Ovary (tissue), 9 donors: ENCODE results near the gene AP3B1. TPM values are rescaled to one million over a fixed set of nuclear protein-coding genes. Genes with fewer than 3 reads are reported as not detected.

Source experiments
- DNase-seq, 5 donors: peaks; one replicate each; pipeline ENCODE4 v3.0.0-alpha.2; 2019 to 2020
- H3K27ac ChIP-seq, 2 donors: fragments of 200-600 bp; one replicate each; pipeline versions ENCODE4 v1.5.1 to v1.8.0; 2019 to 2022
- H3K27me3 ChIP-seq: fragments of 200-600 bp; one replicate; pipeline ENCODE4 v1.8.0; 2022
- H3K36me3 ChIP-seq: fragments of 200-600 bp; sonication (generic); one replicate; pipeline ENCODE4 v1.5.1; 2019
- H3K4me1 ChIP-seq: one replicate; pipeline ENCODE4 v1.8.1; 2013; ENCODE audit warnings: mild to moderate bottlenecking, moderate library complexity; ENCODE audit not compliant: insufficient read depth
- H3K4me3 ChIP-seq: fragments of 200-600 bp; sonication (generic); one replicate; pipeline ENCODE4 v1.5.1; 2017
- H3K9me3 ChIP-seq, 2 donors: fragments of 200-600 bp in 1 of 2; sonication (generic) in 1 of 2; one replicate each; pipeline versions ENCODE4 v1.5.1 to v1.8.1; 2013 to 2019; ENCODE audit warnings: mild to moderate bottlenecking in 1 of 2, moderate library complexity in 1 of 2
- EP300 ChIP-seq: sonication (generic); formaldehyde crosslinking; IDR thresholded peaks from one replicate; pipeline ENCODE4 v1.6.1; 2017; ENCODE audit warnings: antibody characterized with exemption
- POLR2A ChIP-seq: fragments of 450-650 bp; IDR thresholded peaks from one replicate; pipeline ENCODE4 v1.6.1; 2017; ENCODE audit warnings: antibody characterized with exemption, mild to moderate bottlenecking, moderate library complexity
- WGBS, 3 donors: extraction: QIAGEN DNeasy Blood & Tissue Kit in 1 of 3; methylation state at CpG; one replicate each; pipeline versions ENCODE4 v1.1.5 to v1.1.7; 2013 to 2017; 5-methylcytosine and 5-hydroxymethylcytosine counted together
- intact Hi-C, 4 donors: fragments of 100-400 bp; cut with DNase I; formaldehyde crosslinking; loops; one replicate each; pipeline versions ENCODE4 v1.11.0 to v1.15.1; 2022 to 2023
- polyA plus RNA-seq, 2 donors: library from polyadenylated mRNA; stranded (reverse); fragments of 200-250 nt in 1 of 2; fragments of 350-450 nt in 1 of 2; fragmentation: Illumina TruSeq in 1 of 2; extraction: RNeasy Lipid Tissue Mini Kit (QIAGEN cat#74804) in 1 of 2; gene quantifications; one replicate each; pipeline ENCODE4 v1.2.3, GENCODE V29; 2013 to 2014
- total RNA-seq, 7 donors: library from RNA; depleted of rRNA in 2 of 7; stranded (reverse); fragments of >200 nt in 2 of 7; fragmentation: NEBNext Ultra II Directional in 3 of 7; extraction: Animal tissue kit (Norgen Biotek cat#: 25700) in 3 of 7; gene quantifications; one replicate each; pipeline versions ENCODE4 v1.1.0 to v1.2.4, GENCODE V29; 2016 to 2023
- TF ChIP-seq, protein P1 (sequence below), 3 donors: fragments of 450-650 bp in 2 of 3; fragments of 200-600 bp in 1 of 3; IDR thresholded peaks; one replicate each; pipeline versions ENCODE4 v1.5.1 to v1.8.0; 2016 to 2022; ENCODE audit warnings: antibody characterized with exemption in 3 of 3, mild to moderate bottlenecking in 1 of 3
- donor health status: DM: no; HTN: no; CAD: no; lungs with moderate emphysema.
- donor health status: DM: no; HTN: no; CAD: no.
- donor health status: Bipolar disorder and iron deficiency.
- donor health status: DM: yes; HTN: yes; CAD: no.
- donor health status: DM: no; HTN: no; CAD: no.
- donor health status: DM: yes; HTN: yes; CAD: no.

Gene AP3B1
- total and polyA plus RNA-seq, 9 donors, result 14.5 to 38.8 (median 28.5) TPM

DNA sequence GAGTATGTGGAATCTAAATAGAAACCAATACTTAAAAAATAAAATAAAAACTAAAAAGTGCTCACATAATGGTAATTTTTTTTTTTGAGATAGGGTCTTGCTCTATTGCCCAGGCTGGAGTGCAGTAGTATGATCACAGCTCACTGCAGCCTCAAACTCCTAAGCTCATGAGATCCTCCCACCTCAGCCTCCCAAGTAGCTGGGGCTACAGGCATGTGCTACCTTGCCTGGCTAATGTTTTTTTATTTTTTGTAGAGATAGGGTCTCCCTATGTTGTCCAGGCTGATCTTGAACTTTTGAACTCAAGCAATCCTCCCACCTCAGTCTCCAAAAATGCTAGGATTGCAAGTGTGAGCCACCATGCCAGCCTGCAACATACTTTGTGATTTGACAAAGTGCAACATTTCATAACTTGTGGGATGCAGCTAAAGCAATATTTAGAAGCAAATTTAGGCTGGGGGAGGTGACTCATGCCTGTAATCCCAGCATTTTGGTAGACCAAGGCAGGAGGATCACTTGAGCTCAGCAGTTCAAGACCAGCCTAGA is 18.4 kb downstream of the AP3B1 start:
- no peak for DNase-seq

DNA sequence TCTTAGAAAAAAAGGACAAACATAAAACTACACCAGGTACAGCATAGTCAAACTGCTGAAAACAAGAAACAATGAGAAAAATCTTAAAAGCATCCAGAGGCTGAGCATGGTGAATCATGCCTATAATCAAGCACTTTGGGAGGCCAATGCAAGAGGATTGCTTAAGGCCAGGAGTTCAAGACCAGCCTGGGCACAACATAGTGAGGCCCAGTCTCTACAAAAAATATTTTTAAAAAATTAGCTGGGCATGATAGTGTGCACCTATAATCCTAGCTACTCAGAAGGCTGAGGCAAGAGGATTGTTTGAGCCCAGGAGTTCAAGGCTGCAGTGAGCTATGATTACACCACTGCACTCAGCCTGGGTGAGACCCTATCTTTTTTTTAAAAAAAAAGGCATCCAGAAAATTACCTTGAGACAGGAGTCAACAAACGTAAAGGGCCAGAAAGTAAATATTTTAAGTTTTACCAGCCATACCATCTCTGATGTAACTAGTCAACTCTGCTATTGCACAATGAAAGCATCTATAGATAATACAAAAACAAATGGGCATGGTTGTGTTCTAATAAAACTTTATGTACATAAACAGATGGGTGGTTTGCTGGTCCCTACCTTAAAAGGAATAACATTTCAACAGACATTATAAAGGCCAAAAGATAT is 19.8 kb downstream of the AP3B1 start:
- DNase-seq, result no peak
- H3K4me3 ChIP-seq, result no peak overlapping the region
- no peaks in the 10 kb centered on the region for H3K4me1 ChIP-seq
- no peak overlapping the region for H3K27ac ChIP-seq
- H3K9me3 ChIP-seq, result no peaks in the 10 kb centered on the region
- intact Hi-C loops, result no loop called here
- WGBS, 3 donors, result 88 to 96% (median 92%) methylated on average over 1 of the region's 1 CpG
- no peaks in the 10 kb centered on the region for H3K36me3 ChIP-seq
- no peaks in the 10 kb centered on the region for H3K27me3 ChIP-seq
- no peak for TF ChIP-seq EP300
- TF ChIP-seq, protein P1, sequence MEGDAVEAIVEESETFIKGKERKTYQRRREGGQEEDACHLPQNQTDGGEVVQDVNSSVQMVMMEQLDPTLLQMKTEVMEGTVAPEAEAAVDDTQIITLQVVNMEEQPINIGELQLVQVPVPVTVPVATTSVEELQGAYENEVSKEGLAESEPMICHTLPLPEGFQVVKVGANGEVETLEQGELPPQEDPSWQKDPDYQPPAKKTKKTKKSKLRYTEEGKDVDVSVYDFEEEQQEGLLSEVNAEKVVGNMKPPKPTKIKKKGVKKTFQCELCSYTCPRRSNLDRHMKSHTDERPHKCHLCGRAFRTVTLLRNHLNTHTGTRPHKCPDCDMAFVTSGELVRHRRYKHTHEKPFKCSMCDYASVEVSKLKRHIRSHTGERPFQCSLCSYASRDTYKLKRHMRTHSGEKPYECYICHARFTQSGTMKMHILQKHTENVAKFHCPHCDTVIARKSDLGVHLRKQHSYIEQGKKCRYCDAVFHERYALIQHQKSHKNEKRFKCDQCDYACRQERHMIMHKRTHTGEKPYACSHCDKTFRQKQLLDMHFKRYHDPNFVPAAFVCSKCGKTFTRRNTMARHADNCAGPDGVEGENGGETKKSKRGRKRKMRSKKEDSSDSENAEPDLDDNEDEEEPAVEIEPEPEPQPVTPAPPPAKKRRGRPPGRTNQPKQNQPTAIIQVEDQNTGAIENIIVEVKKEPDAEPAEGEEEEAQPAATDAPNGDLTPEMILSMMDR (IDR thresholded peaks at IDR 0.05), result no peak
- no peak for TF ChIP-seq POLR2A

More for the DNA sequence above, 18.4 kb downstream of the AP3B1 start:
- TF ChIP-seq, protein P1 (IDR thresholded peaks at IDR 0.05), result no peak
- TF ChIP-seq EP300 (no peak), POLR2A (no peak)
- no peaks in the 10 kb centered on the region for H3K36me3 ChIP-seq
- H3K27me3 ChIP-seq, result no peaks in the 10 kb centered on the region
- peaks cover 2% of the 10 kb centered on the region for H3K4me1 ChIP-seq
- no peak overlapping the region for H3K4me3 ChIP-seq
- no peaks in the 10 kb centered on the region for H3K9me3 ChIP-seq
- no peak overlapping the region for H3K27ac ChIP-seq
- intact Hi-C loops, result no loop called here

DNA sequence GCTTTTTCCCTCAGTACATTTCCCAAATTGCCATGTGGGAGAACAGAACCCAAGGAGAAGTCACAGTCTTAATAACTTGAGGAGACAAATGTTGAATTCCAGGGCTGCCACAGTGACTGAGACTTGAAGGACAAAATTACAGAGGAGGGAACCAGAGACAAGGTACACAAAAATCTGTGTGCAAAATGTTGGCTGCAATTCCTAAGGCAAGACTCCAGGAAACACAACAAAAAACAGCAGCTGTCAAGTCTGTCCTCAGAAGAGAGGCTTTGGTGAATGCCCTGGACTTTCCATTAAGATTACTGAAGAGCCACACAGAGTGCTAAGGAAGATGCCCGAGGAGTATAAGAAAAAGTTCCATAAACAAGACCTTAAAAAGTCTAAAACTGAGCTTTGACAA is 21.1 kb downstream of the AP3B1 start:
- no peak for TF ChIP-seq EP300
- TF ChIP-seq POLR2A, result no peak
- TF ChIP-seq, protein P1 (IDR thresholded peaks at IDR 0.05), result no peak
- H3K9me3 ChIP-seq, result no peaks in the 10 kb centered on the region
- WGBS, 3 donors, result 9 to 29% (median 18%) methylated on average over 1 of the region's 1 CpG
- DNase-seq, result no peak
- no peaks in the 10 kb centered on the region for H3K27me3 ChIP-seq
- H3K27ac ChIP-seq, result no peak overlapping the region
- H3K4me3 ChIP-seq, result no peak overlapping the region
- no peaks in the 10 kb centered on the region for H3K4me1 ChIP-seq
- no peaks in the 10 kb centered on the region for H3K36me3 ChIP-seq
- intact Hi-C loops, result no loop called here

DNA sequence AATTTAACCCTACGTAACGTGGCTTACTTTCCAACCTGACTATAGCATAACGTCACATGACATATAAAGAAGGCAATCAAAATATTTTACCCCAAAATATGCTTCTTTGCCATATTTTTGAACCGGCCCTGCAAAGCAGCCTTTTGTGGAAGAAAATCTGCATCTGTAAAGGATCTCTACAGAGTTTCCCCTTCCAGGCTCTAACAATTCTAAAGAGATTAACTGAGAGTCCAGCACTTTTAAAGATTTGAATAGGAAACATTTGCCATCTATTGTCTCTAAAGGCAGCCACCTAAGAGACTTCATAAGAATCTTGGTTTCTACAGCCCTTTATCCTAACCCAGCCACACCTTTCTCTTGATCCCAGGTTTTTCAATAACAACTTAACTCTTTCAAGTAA is 22.7 kb downstream of the AP3B1 start:
- DNase-seq, result no peak
- H3K4me1 ChIP-seq, result no peaks in the 10 kb centered on the region
- no peak for TF ChIP-seq EP300
- TF ChIP-seq POLR2A, result no peak
- TF ChIP-seq, protein P1 (IDR thresholded peaks at IDR 0.05), result no peak
- no peaks in the 10 kb centered on the region for H3K9me3 ChIP-seq
- WGBS, 3 donors, result 90 to 95% (median 93%) methylated on average over 4 of the region's 4 CpGs
- H3K4me3 ChIP-seq, result no peak overlapping the region
- no peaks in the 10 kb centered on the region for H3K36me3 ChIP-seq
- no peaks in the 10 kb centered on the region for H3K27me3 ChIP-seq
- no peak overlapping the region for H3K27ac ChIP-seq
- intact Hi-C loops, result no loop called here
